Effector CD8-positive, alpha-beta T cell (primary cell): ENCODE results near the gene DDOST.
"Not testable (repeated sequence)": the region's sequence is repeated elsewhere in the genome, so short reads cannot be mapped to it uniquely, and the experiment has no call there.

Experiments used
- DNase-seq: peaks from one replicate; lab custom pipeline; 2025; lab: John Stamatoyannopoulos, UW

The DDOST gene

DNA sequence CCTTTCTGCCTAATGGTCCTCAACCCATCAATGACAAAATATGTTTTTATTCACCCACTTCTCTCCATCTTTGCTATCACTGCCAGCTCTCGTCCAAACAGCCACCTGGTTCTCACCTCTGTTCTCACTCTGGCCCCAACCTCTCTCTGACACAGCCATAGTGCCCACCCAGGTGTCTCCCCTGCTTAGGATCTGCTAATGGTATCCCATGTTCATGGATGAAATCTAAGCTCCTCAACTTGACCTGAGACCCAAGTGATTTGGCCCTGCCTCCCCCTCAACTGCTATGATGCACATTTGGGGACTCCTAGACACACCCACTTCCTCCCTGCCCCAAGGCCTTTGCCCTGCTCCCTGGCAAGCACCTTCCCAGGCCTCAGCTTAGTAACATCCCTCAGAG, 30.7 kb upstream of the DDOST start:
- no peak for DNase-seq

DNA sequence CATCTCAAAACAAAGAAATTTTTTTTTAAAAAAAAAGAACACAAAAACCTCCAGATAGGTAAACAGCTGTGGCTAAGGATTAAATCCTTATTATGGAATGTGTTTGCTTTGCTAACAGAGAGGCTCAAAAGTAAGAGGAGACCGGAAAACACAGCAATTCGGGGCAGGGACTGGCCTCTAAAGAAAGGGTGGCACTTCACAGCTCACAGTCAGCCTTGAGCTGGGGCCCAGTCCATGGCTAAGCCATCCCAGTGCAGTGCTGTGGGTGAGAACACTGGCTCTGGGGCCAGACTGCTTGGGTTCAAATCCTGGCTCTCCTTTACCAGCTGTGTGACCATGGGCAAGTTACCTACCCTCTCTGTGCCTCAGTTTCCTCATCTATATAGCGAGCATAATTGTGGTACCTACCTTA, 28.5 kb upstream of the DDOST start:
- no peak for DNase-seq

DNA sequence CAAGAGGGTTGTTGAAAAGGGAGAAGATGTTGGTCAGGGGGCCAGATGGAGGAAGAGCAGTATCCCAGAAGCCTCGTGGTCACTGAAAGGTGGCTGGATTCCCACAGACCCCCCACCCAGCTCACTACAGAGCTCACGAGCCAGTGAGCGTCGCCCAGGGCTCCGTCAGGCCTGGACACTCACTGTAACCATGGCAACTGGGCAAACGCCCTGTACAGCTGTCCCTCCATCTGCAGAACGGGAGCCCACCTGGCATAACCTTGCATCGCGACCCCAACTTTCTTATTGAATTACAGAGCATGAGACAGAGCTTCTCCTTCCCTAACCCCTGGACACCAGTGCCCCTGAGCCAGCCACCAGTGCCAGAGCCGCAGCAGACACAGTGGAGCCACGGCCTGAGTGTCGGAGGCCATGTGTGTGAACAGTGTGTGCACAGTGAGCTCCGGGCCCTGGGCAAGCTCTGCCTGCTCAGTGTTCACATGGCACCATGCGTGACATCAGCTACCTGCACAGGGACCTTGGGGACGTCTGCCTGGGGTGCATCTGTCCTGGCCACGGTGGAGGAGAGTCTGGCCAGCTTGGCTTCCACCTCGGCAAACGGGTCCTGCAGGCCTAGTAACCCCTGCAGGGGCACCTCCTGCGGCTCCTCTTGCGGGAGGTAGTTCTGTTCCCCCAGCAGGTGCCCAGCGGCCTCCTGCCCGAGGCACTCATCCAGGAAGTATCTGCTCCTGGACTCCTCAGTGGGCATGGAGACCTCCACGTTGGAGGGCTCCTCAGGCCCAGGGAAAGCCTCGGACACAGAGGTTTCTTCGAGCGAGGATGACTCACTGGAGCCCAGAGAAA, 25.9 kb upstream of the DDOST start:
- no peak for DNase-seq

DNA sequence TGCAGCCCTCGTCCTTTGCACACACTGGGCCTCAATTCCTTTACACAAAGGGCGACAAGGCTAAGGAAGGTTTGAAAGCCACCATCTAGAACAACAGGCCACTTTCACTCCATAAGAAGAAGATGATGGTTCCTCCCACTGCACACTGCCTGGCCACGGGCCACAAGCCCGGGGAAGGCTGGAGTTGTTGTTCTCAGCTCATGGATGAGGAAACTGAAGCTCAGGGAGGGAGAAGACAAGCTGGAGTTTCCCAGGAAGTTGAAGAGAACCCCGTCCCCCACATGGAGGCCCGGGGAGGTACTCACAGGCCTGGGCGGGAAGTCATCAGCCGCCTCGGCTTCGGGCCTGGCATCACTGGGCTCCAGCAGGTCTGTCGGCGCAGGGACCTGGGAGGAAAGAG, 24.6 kb upstream of the DDOST start:
- DNase-seq, result no peak

DNA sequence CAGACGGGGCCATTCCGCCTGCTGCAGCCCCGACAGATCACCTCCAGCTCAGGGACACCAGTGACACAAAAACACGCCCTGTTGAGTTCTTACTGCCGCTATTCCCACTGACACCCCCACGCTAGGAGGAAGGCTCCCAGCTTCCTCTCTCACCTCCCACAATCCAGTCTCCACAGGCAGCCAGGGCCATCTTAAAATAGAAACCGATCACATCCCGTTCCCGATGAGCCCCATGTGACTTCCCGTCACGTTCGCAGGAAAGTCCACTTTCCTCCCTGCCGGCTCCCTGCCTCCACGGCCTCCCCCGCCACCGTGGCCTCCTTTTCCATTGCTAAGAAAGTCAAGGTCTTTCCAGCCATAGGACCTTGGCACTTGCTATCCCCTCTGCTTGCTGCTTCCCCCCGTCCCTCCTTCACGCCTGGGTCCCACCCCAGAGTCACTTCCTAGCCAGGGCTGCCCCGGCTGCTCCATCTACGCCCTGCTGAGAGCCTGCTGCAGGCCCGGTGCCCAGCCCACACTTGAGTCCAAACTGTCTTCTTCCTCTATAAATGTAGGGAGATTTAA, 24.0 kb upstream of the DDOST start:
- no peak for DNase-seq

DNA sequence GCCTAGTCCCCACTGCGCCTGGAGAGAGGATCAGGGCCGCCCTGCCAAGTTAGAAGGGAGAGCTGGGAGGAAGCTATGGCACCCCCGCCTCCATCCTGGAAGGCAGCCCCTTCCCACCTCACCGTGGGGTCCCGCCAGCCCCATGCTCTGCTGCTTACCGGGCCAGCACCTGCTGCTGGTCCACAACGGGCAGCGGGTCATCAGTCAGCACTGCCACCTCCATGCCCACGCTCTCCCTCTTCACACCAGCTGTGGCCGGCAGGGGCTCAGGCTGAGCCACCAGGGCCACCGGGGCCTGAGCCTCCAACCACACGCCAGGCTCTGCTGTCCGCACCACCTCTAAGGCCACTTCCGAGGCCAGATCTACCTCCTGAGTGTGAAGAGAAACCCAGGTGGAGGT, 23.5 kb upstream of the DDOST start:
- no peak for DNase-seq

GRCh38 chr1:20684050-20684620, 23.0 kb upstream of the DDOST start:
- no peak for DNase-seq

DNA sequence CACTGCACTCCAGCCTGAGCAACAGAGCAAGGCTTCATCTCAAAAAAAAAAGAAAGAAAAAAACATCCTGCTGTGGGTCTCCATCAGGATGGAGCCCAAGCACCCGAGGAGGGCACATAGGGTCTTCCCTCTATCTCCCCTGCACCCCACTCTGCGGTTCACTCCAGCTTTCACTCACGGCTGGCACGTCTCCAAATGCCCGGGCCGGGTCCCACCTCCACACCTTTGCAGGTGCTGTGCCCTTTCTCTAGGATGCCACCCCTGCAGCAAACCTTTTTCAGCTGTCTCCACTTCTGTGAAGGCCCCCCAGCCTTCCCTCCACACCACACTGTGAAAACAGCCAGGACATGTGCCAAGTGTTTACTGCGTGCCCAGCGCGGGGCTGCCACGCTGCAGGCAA, 22.4 kb upstream of the DDOST start:
- no peak for DNase-seq

DNA sequence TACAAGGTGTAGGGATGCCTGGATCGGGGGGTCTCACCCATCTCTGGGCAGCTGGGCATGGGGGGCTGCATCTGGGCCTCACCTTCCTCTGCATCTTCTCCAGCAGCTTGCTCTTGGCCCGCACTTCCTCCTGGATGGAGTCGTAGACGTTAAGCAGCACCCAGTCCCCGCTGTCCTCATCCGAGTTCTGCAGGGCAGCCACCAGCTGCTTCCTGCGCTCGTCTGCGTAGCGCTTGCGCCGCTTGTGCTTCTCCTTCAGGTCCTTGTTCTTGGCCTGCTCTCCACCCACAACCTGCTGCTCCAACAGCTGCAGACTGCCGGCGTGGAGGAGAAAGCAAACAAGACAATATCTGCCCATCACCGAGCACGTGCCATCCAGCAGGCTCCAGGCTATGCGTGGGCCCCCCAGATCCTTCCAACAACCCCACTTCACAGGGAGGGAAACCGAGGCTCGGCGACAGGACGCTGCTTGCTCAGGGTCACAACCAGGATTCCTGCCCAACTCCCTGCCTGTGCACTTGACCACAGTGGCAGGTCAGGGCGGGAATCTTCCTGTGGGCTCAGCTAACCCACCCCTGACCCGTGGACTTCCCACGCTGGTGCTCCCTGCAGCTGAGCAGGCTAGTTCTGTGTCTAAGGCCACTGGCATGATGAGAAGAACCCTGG, 21.5 kb upstream of the DDOST start:
- no peak for DNase-seq

GRCh38 chr1:20681999-20682398, 20.8 kb upstream of the DDOST start:
- DNase-seq, result no peak

DNA sequence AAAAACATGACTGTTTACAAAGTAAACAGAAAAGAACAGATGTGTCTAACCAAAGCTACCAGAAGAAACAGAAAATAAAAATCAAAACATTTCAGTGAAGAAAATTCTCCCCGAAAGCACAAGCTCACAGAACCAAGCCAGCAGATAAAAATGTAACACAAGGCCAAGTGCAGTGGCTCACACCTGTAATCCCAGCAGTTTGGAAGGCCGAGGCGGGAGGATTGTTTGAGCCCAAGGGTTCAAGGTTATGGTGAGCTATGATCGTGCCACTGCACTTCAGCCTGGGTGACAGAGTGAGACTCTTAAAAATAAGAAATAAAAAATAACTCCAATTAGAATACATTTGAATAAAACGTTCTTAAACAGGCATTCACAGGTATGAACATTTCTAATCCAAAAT, 19.1 kb upstream of the DDOST start:
- DNase-seq, result no peak

- DNase-seq, result no peak
These were observed 17.4 kb upstream of the DDOST start for GRCh38 chr1:20678599-20678998.

DNA sequence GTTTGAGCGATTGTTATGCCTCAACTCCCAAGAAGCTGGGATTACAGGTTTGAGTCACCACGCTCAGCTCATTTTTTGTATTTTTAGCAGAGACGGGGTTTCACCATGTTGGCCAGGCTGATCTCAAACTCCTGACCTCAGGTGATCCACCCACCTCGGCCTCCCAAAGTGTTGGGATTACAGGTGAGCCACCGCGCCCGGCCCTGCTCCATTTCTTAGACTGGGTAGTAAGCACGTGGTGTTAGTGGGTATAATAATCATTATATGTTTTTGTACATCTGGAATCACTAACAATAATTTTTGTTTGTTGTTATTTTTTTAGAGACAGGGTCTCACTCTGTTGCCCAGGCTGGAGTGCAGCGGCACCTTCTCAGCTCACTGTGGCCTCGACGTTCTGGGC, 12.5 kb upstream of the DDOST start:
- not testable (repeated sequence) for DNase-seq

DNA sequence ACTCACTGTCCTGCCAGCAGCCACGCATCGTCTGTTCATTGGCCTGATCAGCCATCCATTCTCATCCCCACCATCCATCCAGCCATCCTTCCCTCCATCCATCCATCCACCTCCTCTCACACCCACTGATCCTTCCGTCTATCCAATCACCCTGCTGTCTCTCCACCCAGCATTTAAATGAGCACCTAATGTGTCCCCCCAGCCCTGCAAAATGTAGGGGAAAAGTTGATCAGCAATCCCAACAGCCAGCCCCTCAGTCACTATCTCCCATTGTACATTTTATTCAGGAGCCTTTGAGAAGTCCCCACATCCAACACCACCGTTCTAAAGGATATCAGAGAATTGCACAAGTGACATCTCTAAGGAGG, 11.1 kb upstream of the DDOST start:
- DNase-seq, result no peak

DNA sequence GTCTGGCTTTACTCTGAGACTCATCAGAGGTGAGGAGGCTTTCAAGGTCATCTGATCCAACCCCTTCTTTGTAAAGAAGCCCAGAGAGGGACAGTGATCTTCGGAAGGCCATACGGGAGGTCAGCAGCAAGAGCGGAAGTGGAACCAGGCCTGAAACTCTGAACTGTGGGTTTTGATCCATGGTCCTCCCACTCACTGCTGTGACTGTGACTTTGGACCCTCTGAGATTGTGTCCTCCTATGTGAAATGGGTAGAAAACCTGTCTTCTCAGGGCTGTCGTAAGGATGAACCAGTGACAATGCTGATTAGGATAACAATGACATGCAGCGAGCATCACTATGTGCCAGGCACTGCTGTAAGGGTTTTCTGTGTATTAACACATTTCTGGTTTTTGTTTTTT, 9.8 kb upstream of the DDOST start:
- no peak for DNase-seq

DNA sequence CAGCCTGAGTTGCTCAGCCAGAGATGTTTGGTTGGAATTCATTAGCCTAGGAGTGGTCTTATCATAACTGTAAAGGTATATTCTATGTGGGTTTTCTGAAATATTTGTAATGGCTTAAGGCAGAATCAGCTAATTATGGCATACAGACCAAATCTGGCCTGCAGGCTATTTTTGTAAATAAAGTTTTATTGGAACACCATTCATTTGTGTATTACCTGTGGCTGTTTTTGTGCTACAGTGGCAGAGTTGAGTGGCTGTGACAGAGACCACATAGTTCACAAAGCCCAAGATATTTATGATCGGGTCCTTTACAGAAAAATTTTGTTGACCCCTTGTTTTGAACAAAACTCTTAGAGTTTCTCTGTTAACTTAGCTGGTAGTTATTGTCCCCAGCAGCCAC, 7.4 kb upstream of the DDOST start:
- no peak for DNase-seq

DNA sequence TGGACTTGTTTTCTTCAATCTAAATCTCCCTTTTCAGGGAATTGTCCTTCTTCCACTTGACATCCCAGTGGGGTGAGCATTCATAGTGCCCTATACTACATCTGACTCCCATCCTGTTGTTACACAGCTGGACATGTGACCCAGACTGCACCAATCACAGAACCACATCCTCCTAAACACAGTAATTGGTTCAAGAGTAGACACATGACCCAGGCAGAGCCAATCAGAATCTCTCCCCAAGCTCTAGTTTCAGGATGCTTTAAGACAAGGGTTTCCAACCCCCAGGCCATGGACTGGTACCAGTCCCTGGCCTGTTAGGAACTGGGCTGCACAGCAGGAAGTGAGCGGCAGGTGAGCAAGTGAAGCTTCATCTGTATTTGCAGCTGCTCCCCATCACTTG, 5.6 kb upstream of the DDOST start:
- no peak for DNase-seq

GRCh38 chr1:20666146-20666545, 5.0 kb upstream of the DDOST start:
- DNase-seq, result no peak

- DNase-seq, result no peak
These were observed 4.6 kb upstream of the DDOST start for GRCh38 chr1:20665726-20666125.

DNA sequence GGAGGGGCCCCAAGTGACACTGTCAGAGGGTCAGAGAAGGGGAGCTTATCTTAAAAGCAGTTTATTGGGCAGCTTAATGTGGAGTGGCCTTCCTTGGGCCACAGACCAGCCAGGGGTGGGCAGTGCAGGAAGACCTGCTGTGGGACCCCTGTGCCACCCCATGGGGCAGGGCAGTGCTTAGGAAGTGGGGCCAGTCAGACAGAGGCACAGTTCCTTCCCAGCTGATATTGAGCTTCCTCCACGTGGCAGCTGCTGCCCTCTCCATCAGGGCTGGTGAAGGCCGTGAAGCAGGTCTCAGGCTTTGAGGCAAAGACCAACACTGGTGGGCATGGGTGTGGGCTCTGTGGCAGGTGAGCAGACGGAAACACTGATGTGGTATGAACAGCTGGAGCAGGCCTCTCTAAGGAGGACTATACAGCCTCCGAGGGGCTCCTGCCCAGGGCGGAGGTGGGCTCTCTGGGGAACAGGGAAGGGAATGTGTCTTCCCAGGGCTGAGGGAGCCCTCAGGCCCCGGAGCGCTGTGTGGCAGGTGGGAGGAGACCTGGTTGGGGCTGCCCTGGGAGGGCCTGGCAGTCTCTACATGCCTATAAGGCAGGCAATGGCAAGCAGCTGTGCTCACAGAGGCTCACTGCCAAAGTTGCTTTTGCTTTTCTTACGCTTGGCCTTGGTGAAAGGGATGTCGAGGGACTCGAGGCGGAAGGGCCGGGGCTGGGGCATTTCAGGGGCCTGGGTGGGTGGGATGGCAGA, 3.0 kb upstream of the DDOST start:
- DNase-seq, result no peak

GRCh38 chr1:20663365-20663764, 2.2 kb upstream of the DDOST start:
- no peak for DNase-seq

GRCh38 chr1:20662110-20662475, 924 bp upstream of the DDOST start:
- no peak for DNase-seq

- DNase-seq, result peak; percentile 26
These were observed 342 bp downstream of the DDOST start for GRCh38 chr1:20660847-20661206.
